HEK293T (cell line): ENCODE results near the gene GNA14.
"Not testable (repeated sequence)": the region's sequence is repeated elsewhere in the genome, so short reads cannot be mapped to it uniquely, and the experiment has no call there.

Experiments used
- CTCF ChIA-PET: fragments of 350-600 bp; formaldehyde crosslinking; extraction: SDS; loops from one replicate; lab custom pipeline; 2021; ENCODE audit warnings: antibody characterized with exemption, inconsistent platforms; lab: Yijun Ruan, JAX
- POLR2A ChIA-PET: fragments of 350-600 bp; formaldehyde crosslinking; extraction: SDS; loops from one replicate; lab custom pipeline; 2020; ENCODE audit warnings: antibody characterized with exemption, inconsistent platforms; lab: Yijun Ruan, JAX
- DNase-seq: peaks from one replicate; pipeline ENCODE4 v3.0.0; 2012; ENCODE audit warnings: mixed read lengths; ENCODE audit errors: extremely low spot score
- ARNT ChIP-seq: fragments of 450-650 bp; IDR thresholded peaks from 2 replicates; pipeline ENCODE4 v1.6.1; 2017; ENCODE audit warnings: mild to moderate bottlenecking
- BHLHE40 ChIP-seq: fragments of 450-650 bp; IDR thresholded peaks from 2 replicates; pipeline ENCODE4 v1.6.1; 2016; ENCODE audit warnings: mild to moderate bottlenecking, moderate library complexity, borderline replicate concordance
- CTBP1 ChIP-seq: fragments of 450-650 bp; IDR thresholded peaks from 2 replicates; pipeline ENCODE4 v1.6.1; 2016; ENCODE audit warnings: borderline replicate concordance
- ELF4 ChIP-seq: fragments of 450-650 bp; IDR thresholded peaks from 2 replicates; pipeline ENCODE4 v1.6.1; 2017; ENCODE audit warnings: antibody characterized with exemption
- FOXA1 ChIP-seq: fragments of 450-650 bp; IDR thresholded peaks from 2 replicates; pipeline ENCODE4 v1.6.1; 2016; ENCODE audit warnings: mild to moderate bottlenecking
- FOXK2 ChIP-seq: fragments of 450-650 bp; IDR thresholded peaks from 2 replicates; pipeline ENCODE4 v1.6.1; 2016; ENCODE audit warnings: mild to moderate bottlenecking
- FOXM1 ChIP-seq: fragments of 450-650 bp; IDR thresholded peaks from 2 replicates; pipeline ENCODE4 v1.6.1; 2017; ENCODE audit warnings: mild to moderate bottlenecking, borderline replicate concordance
- HDGF ChIP-seq: fragments of 450-650 bp; IDR thresholded peaks from 2 replicates; pipeline ENCODE4 v1.6.1; 2017; ENCODE audit warnings: antibody characterized with exemption, borderline replicate concordance
- L3MBTL2 ChIP-seq: fragments of 450-650 bp; conservative IDR thresholded peaks from 2 replicates; pipeline ENCODE4 v1.6.1; 2016; ENCODE audit warnings: mild to moderate bottlenecking
- LEF1 ChIP-seq: fragments of 450-650 bp; IDR thresholded peaks from 2 replicates; pipeline ENCODE4 v1.6.1; 2017; ENCODE audit warnings: mild to moderate bottlenecking, borderline replicate concordance
- NFRKB ChIP-seq: fragments of 450-650 bp; IDR thresholded peaks from 2 replicates; pipeline ENCODE4 v1.6.1; 2016; ENCODE audit warnings: mild to moderate bottlenecking, moderate library complexity
- SP1 ChIP-seq: fragments of 450-650 bp; IDR thresholded peaks from 2 replicates; pipeline ENCODE4 v1.6.1; 2017
- SUZ12 ChIP-seq: fragments of 450-650 bp; IDR thresholded peaks from 2 replicates; pipeline ENCODE4 v1.6.1; 2016; ENCODE audit warnings: mild to moderate bottlenecking
- TARDBP ChIP-seq: fragments of 450-650 bp; IDR thresholded peaks from 2 replicates; pipeline ENCODE4 v1.6.1; 2016
- ZNF384 ChIP-seq: fragments of 450-650 bp; IDR thresholded peaks from 2 replicates; pipeline ENCODE4 v1.6.1; 2016
- TF ChIP-seq, protein P1 (sequence below): fragments of 450-650 bp; IDR thresholded peaks from 2 replicates; pipeline ENCODE4 v1.6.1; 2016

Gene GNA14

DNA sequence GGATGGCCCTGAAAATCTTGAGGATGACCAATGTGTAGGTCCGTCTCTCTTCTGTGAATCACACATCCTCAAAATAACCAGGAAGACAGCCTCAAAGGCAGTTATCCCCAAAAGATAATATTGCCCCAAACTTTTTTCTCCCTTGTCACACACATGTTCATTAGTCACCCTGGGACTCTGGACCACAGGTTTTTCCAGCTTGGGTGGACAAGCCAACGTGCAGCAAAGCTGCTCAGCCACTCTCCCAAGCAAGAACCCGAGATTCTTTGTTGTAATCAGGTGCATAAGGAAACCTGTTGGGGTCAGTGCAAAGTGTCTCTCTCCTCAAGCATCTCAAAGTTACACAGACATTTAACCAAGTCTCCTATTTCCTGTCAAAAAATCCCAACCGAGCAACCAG is 196.6 kb downstream of the GNA14 start:
- ChIA-PET CTCF (no interaction called here), POLR2A (no interaction called here)
- TF ChIP-seq NFRKB = no peak
- no peak for TF ChIP-seq ARNT
- no peak for TF ChIP-seq LEF1
- no peak for TF ChIP-seq L3MBTL2
- no peak for TF ChIP-seq HDGF
- no peak for TF ChIP-seq TARDBP
- TF ChIP-seq ELF4 = no peak
- no peak for TF ChIP-seq BHLHE40
- no peak for TF ChIP-seq ZNF384
- TF ChIP-seq FOXA1 = no peak
- TF ChIP-seq FOXM1 = no peak
- no peak for TF ChIP-seq SUZ12
- TF ChIP-seq CTBP1 = no peak
- TF ChIP-seq, protein P1, sequence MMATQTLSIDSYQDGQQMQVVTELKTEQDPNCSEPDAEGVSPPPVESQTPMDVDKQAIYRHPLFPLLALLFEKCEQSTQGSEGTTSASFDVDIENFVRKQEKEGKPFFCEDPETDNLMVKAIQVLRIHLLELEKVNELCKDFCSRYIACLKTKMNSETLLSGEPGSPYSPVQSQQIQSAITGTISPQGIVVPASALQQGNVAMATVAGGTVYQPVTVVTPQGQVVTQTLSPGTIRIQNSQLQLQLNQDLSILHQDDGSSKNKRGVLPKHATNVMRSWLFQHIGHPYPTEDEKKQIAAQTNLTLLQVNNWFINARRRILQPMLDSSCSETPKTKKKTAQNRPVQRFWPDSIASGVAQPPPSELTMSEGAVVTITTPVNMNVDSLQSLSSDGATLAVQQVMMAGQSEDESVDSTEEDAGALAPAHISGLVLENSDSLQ = no peak
- DNase-seq = no peak

DNA sequence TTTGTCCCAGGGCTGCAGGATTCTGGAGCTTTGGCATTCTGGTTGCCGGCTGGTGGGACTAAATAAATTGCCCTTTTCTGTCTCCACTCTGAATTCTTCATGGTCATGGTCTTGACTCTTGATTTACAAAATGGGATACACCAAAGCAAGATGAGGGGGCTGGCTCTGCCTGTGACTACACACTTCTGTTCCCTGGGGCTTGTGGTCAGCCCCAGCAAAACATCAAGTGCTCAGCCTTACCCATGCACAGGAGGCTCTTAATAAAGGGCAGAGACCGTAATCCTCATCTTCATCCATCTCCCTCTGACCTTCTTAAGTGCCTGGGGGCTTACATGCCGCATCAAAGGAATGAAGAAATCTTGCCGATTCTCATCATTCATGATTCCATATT is 198.0 kb downstream of the GNA14 start:
- TF ChIP-seq L3MBTL2 (no peak), FOXK2 (no peak), ARNT (no peak), ZNF384 (no peak)
- POLR2A ChIA-PET = no interaction called here
- CTCF ChIA-PET = no interaction called here
- no peak for DNase-seq

DNA sequence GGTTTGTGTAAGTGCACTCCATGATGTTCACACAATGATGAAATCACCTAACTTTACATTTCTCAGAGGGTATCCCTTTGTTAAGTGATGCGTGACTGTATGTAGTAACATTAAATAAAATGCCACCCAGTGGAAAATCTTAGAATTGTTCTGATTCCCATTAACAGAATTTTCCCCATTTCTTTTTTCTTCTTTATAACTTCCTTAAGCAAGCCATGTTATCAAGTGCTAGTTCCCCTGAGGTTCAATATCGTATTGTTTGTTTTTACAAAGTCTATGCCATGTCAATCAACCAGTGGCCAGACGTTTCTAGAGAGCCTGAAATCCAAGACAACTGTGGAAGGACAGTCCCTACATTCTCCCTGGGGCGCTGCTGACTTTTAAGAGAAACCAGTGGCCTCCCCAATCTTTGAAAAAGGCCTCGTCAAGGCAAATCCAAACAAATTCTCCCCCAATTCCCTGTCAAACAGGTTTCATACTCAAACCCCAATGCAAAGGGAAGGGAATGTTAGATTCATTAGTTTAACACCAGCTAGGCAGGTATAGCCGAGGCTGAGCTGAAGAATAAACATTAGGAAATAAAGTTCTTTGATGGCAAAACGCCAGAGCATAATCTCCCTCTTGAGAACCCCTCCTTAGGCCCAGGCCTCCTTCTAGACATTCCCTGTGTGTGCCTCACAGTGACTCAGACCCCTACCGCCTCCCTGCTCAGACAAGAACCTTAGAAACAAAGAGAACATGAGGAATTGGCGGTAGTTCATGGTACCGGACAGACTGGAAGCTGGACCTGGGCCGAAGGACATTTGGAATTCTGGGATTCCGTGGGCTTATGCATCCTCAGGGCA is 198.7 kb downstream of the GNA14 start:
- ChIA-PET CTCF (no interaction called here), POLR2A (no interaction called here)
- DNase-seq = no peak
- TF ChIP-seq, protein P1 = peak; percentile 29; the same call in 1 of the 2 replicates
- TF ChIP-seq CTBP1 = no peak

DNA sequence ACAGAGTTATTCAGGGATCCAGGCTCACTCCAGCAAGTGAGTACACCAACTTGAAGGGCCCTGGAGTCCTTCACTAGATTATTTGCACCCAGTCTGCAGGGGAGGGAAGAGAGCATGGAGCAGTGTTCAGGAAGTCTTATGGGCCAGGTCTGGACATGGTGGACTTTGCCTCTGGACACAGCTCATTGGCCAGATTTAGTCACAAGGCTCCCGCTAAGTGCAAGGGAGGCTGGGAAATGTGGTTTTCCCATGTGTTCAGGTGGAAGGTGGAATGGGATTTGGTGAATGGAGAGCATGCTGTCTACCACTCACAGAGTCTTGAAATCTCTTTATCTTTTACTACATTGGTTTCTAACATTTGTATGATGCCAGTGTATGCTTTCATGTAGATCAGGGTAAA is 200.5 kb downstream of the GNA14 start:
- CTCF ChIA-PET = no interaction called here
- no peak for TF ChIP-seq SP1
- POLR2A ChIA-PET = no interaction called here
- no peak for DNase-seq

DNA sequence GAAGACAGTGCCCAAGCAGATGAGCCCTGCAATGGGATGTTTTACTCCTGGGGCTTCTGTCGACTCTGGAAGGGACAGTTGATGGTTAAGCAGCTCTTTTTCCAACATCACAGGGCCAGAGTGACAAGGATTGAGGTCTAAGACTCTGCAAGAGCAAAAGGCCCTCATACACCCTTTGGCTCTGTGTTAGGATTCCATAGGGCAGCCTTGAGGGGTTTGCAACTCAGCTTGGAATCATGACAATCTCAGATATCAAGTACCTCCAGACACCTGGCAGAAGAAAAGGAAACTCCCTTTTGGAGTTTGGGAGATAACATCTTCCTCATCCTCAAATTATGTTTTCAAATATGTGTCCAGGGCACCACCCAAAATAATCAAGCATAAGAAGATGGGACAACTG is 205.7 kb downstream of the GNA14 start:
- ChIA-PET POLR2A (no interaction called here), CTCF (interaction anchor here (1.6 kb wide), 1 partner anchor 15 kb away, joined by 4 read pairs; no protein-coding TSS in a partner anchor)
- DNase-seq = no peak
- TF ChIP-seq FOXM1 = no peak
- no peak for TF ChIP-seq SUZ12

DNA sequence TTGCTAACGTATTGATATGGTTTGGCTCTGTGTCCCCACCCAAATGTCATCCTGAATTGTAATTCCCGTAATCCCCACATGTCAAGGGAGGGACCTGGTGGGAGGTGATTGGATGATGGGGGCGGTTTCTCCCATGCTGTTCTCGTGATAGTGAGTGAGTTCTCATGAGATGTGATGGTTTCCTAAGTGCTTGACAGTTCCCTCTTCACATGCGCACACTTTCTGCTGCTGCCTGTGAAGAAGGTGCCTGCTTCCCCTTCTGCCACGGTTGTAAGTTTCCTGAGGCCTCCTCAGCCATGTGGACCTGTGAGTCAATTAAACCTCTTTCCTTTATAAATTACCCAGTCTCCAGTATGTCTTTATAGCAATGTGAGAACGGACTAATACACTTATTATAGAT is 207.0 kb downstream of the GNA14 start:
- CTCF ChIA-PET = not testable (repeated sequence)

DNA sequence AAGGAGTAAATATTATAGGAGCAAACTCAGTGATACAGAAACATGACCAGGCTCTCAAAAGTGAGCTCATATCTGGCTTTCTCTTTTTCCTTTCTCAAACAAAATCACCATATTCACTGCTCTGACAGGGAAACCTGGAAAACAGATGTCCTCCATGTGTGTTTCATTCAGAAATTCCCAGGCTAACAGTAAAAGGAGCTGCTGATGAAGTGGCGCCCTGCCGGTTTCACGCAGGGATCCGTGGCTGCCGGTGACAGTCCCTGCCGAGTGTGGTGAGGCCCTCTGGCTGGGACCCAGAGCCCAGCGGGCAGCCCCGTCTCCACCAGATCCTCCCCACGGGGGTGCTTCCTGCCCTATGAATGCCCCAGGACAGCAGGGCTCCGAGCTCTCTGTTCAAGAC is 208.1 kb downstream of the GNA14 start:
- CTCF ChIA-PET = interaction anchor here (1.1 kb wide), 1 partner anchor 311 kb away, joined by 3 read pairs; no protein-coding TSS in a partner anchor
- peak; percentile 60 for DNase-seq
- POLR2A ChIA-PET = no interaction called here
- TF ChIP-seq ARNT (peak; percentile 63; the same call in 1 of the 2 replicates), HDGF (no peak), SP1 (no peak), FOXK2 (no peak)
- TF ChIP-seq, protein P1 = peak; percentile 30; the same call in 1 of the 2 replicates

More for the DNA sequence above, 207.0 kb downstream of the GNA14 start:
- DNase-seq, POLR2A ChIA-PET: not testable (repeated sequence)

DNA sequence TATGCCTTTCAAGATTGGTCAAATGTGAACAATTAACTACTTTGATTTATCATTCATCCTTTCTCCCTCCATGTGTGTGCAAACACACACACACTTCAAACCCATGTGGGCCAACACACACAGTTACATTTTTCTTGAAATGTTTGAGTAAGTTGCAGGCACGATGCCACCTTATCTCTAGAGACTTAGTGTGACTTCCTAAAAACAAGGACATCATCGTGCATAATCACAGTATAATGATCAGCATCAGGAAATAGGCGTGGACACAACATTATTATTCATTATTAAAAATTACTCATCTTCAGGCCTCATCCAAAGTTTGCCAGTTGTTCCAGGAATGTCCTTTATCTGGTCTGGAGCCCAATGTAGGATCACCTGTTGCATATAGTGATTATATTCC is 209.5 kb downstream of the GNA14 start:
- no peak for DNase-seq
- TF ChIP-seq FOXM1 (no peak), SP1 (no peak), LEF1 (no peak), FOXA1 (no peak), HDGF (no peak), SUZ12 (no peak), ELF4 (no peak)
- ChIA-PET CTCF (no interaction called here), POLR2A (no interaction called here)
